Activated T-helper 9 cell treated with anti-CD3 and anti-CD28 coated beads, Interleukin-2, amount 50 U/mL, for 16 hours (primary cell): ENCODE data around the gene PNKD.

Experiments used
- DNase-seq: peaks from one replicate; pipeline ENCODE4 v3.0.0-alpha.2; 2020; ENCODE audit warnings: low read depth

Gene PNKD

DNA sequence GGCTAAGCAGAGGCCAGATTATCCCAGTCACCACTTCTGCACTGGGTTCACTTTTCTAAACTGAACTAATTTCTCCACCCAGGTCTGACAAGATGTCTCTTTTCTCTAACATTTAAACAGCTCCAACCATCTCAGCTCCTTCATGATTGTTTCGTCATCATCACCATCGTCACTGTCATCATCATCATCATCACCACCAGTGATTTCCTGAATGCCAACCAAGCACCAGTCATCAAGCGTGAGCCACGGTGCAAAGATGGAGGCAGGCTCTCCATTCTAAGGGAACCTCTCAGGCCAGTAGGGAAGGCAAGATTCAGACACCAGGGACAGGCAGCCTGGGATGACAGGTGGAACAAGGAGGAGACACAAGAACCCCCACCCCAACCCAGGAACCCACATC lies 47.5 kb downstream of the PNKD start:
- DNase-seq: no peak

- no peak for DNase-seq
These were observed 47.9 kb downstream of the PNKD start for GRCh38 chr2:218318241-218318640.

DNA sequence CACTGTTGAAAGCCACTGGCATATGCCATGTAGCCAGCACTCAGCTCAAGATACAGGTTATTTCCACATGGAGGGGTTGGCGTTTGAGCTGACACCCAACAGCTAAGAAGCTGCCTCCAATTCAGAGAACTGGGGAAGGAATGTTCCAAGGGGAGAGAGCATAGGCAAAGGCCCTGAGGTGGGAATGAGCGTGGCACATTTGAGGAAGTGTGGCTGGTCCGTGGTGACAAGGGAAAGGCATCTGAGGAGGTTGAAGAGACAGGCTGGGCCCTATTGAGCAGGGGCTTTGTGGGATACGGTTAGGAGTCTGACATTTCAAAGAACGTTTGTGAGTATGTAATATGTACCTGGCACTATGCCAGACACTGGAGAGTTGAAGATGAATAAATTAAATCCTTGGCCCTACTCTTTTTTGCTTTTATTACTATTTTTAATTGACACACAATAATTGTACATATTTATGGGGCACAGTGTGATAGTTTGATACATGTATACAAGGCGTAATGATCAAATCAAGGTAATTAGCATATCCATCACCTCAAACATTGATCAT lies 49.6 kb downstream of the PNKD start:
- DNase-seq: no peak

GRCh38 chr2:218320704-218321336 lies 50.5 kb downstream of the PNKD start:
- DNase-seq: no peak

DNA sequence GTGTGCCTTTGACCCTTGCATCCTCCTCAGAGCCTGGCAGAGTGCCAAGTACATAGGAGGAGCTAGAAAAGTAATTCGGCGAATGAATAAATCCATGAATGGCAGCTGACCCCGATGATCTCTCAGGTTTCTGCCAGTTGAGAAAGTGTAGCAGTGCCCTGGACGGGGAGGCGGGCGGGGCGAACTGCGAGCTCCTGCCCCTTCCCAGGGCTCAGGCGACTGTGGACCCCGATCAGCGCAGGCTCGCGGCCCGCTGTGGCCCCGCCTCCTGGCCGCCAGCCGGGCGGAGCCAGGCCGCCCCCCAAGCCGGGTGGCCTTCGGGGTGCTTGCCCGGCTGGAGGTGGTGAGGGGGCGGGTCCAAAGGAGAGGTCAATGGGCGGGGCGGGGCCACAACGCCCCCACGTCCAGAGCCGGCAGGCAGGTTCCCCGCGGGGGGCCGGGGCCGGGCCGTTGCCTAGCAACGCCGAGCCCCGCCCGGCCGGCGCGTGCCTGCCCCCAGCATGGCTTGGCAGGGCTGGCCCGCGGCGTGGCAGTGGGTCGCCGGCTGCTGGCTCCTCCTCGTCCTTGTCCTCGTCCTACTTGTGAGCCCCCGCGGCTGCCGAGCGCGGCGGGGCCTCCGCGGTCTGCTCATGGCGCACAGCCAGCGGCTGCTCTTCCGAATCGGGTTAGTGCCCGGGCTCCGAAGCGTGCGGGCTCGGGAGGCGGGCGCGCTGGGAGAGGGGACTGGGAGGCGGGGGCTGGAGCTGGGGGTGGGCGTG lies 52.6 kb downstream of the PNKD start:
- DNase-seq: peak; percentile 20

- DNase-seq: no peak
These were observed 53.5 kb downstream of the PNKD start for GRCh38 chr2:218323526-218324472.

GRCh38 chr2:218325566-218326160 lies 55.3 kb downstream of the PNKD start:
- no peak for DNase-seq

- no peak for DNase-seq
These were observed 56.0 kb downstream of the PNKD start for GRCh38 chr2:218326315-218326714.

DNA sequence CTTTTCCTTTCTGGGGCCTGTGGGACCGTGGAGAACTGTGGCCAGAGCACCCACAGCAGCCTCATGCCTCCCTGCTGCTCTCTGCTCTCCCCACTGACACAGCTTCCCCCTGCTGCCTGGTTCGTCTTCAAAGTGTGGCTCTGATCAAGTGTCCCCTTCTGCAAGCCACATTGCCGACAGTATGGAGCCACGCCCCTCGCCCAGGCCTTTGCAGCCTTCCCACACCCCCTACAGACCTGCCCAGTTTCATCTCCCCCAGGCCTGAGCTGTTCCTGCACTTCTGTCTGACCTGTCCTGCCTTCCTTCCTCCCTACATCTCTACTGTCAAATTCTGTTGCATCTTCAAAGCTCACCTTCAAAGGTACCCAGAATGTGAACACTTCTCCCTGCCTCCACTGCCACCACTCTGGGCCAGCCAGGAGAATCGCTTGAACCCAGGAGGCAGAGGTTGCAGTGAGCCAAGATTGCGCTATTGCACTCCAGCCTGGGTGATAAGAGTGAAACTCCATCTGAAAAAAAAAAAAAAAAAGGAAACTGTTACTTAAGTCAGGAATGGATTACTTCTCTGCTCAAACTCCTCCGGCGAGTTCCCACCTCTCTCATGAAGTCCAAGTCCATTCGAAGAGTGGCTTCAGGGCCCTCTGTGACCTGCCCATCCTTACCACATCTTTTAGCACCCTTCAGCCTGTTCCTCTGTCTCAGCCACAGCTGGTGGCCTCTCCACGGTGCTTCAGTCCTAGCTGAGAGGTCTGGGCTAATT lies 57.3 kb downstream of the PNKD start:
- DNase-seq: no peak

DNA sequence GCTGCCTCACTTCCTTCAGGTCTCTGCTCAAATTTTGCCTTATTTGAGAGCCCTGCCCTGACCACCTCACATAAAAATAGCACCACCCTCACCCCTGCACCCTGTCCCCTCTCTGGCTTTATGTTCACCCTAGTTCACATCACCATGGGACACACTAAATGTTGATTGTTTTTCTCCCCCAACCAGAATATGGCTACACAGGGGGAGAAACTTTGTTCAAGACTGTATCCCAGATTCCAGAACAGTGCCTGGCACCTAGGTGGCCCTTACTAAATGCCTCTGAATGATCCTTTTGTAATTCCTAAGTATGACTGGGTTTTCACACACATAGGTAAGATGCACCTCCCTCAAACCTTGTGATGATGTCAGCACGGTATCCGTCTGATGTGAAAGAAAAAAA lies 58.0 kb downstream of the PNKD start:
- no peak for DNase-seq

- DNase-seq: no peak
These were observed 58.9 kb downstream of the PNKD start for GRCh38 chr2:218329027-218329825.

DNA sequence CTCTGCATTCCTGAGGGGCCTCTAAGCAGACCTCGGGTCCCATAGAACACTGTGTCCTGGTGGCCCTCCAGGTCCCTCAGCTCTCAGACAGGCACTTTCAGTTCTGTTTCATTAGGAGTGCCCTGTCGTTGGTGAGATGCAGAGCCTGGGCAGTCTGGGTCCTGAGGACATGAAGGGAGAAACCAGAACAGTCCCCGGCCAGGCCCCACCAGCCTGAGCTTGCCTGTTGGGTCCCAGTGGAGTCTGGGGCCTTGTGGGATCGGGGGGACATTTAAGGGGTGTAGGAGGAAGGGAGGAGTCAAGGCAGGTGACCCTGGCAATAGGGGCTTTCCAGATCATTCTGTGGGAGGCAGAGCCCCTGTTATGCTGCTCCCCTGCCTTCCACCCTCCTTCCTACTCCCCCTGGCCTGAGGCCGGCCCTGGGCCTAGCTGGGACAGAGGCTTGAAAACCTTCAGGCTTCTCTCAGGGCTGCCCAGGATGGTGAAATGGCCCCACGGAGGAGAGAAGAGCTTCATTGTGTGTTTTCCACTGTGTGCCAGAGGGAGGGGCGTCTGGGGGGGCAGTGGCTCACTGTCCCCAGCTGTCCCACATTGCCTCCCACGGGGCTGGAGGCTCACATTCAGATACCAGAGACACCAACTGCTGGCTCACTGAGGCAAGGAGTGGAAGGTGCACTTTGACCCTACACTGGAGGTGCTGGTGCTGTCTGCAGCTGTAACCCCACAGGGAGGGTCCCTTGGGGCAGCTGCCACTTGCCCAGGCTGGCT lies 59.7 kb downstream of the PNKD start:
- no peak for DNase-seq

DNA sequence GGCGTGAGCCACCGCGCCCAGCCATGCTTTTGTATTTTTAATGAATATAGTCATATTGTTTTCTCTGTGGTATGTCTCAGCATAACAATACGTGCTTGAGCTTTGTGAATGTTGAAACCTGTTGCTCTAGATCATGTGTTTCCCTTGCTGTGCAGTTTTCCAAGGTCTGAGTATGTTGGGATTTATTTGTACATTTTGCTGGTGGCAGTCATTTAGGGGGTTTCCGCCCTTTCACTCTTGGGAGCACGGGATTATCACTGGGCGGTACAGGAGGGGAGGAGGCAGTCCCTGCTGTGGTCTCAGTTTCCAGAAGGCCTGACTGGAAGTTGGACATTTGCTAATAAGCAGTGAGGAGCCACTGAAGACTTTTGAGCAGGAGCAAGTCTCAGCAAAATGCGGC lies 61.4 kb downstream of the PNKD start:
- DNase-seq: no peak

GRCh38 chr2:218332288-218332687 lies 62.0 kb downstream of the PNKD start:
- DNase-seq: no peak

- DNase-seq: no peak
These were observed 62.8 kb downstream of the PNKD start for GRCh38 chr2:218332920-218333645.

- DNase-seq: no peak
These were observed 64.2 kb downstream of the PNKD start for GRCh38 chr2:218334531-218334930.

DNA sequence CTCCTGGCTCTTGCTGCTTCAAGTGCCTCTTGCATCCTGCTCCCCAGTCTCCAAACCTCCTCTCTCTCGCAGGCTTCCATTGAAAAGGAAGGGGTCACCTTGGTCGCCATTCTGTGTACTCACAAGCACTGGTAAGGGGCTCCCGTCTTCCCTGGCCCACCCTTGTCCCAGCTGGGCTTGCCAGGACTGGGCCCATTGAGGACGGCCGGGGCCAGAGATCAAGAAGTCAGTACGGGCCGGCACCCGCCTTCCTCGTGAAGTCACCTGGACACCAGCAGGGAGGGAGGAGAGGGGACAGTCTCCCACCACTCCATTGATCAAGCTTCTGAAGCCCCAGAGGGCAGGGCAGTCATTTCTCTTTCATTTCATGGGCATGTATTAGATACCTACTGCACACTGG lies 70.3 kb downstream of the PNKD start:
- DNase-seq: no peak

- no peak for DNase-seq
These were observed 71.1 kb downstream of the PNKD start for GRCh38 chr2:218341381-218341780.

- no peak for DNase-seq
These were observed 72.5 kb downstream of the PNKD start for GRCh38 chr2:218342837-218343236.
